Esophagus muscularis mucosa (tissue), 4 donors: ENCODE data around the gene FBH1. TPM values are rescaled to one million over a fixed set of nuclear protein-coding genes. Genes with fewer than 3 reads are reported as not detected.
"Not testable (repeated sequence)": the region's sequence is repeated elsewhere in the genome, so short reads cannot be mapped to it uniquely, and the experiment has no call there.

Source experiments
- DNase-seq: peaks from one replicate; pipeline ENCODE4 v3.0.0-alpha.2; 2017; ENCODE audit errors: extremely low spot score
- H3K27ac ChIP-seq, 4 donors: fragments of 200-600 bp; sonication (generic); replicated peaks in 1 of 4; 1 replicate in 3 of 4; 2 replicates in 1 of 4; pipeline ENCODE4 v1.5.1; 2016 to 2019; ENCODE audit warnings: mild to moderate bottlenecking in 1 of 4
- H3K27me3 ChIP-seq, 4 donors: fragments of 200-600 bp; sonication (generic); one replicate each; pipeline versions ENCODE4 v1.5.1 to v1.6.0; 2016 to 2019
- H3K36me3 ChIP-seq, 4 donors: fragments of 200-600 bp; sonication (generic); one replicate each; pipeline ENCODE4 v1.5.1; 2016 to 2019
- H3K4me1 ChIP-seq, 4 donors: fragments of 200-600 bp; sonication (generic); one replicate each; pipeline ENCODE4 v1.5.1; 2016 to 2019
- H3K4me3 ChIP-seq, 4 donors: fragments of 200-600 bp; sonication (generic); 1 replicate in 2 of 4; 2 replicates in 2 of 4; pipeline ENCODE4 v1.5.1; 2016 to 2019; ENCODE audit warnings: mild to moderate bottlenecking in 4 of 4, moderate library complexity in 1 of 4
- H3K9me3 ChIP-seq, 4 donors: fragments of 200-600 bp; sonication (generic); 1 replicate in 3 of 4; 2 replicates in 1 of 4; pipeline ENCODE4 v1.5.1; 2016 to 2019
- CTCF ChIP-seq, 3 experiments: fragments of 200-600 bp in 2 of 3; fragments of 450-650 bp in 1 of 3; sonication (generic) in 2 of 3; IDR thresholded peaks; one replicate each; pipeline ENCODE4 v1.5.1; 2017 to 2019; ENCODE audit warnings: antibody characterized with exemption in 3 of 3, mild to moderate bottlenecking in 2 of 3, moderate library complexity in 1 of 3
- EP300 ChIP-seq: sonication (generic); formaldehyde crosslinking; IDR thresholded peaks from one replicate; pipeline ENCODE4 v1.6.1; 2017; ENCODE audit warnings: antibody characterized with exemption
- POLR2A ChIP-seq: fragments of 450-650 bp; IDR thresholded peaks from one replicate; pipeline ENCODE4 v1.6.1; 2017; ENCODE audit warnings: antibody characterized with exemption, moderate library complexity, mild to moderate bottlenecking, low read depth
- POLR2AphosphoS5 ChIP-seq, 2 donors: sonication (generic); formaldehyde crosslinking; IDR thresholded peaks; one replicate each; pipeline ENCODE4 v1.6.1; 2017; ENCODE audit warnings: antibody characterized with exemption in 2 of 2
- WGBS: methylation state at CpG from one replicate; pipeline ENCODE4 v1.1.5; 2018; 5-methylcytosine and 5-hydroxymethylcytosine counted together
- intact Hi-C: fragments of 100-400 bp; cut with DNase I; formaldehyde crosslinking; loops from one replicate; pipeline ENCODE4 v1.15.1; 2023
- total RNA-seq, 4 donors: library from RNA; depleted of rRNA; stranded (reverse); fragments of >200 nt; gene quantifications; one replicate each; pipeline versions ENCODE4 v1.1.0 to v1.2.1, GENCODE V29; 2016

Gene FBH1
- total RNA-seq, 4 donors from 2014 or later = 90.3 to 93.0 (median 92.3) TPM

- WGBS = 29% methylated on average over 7 of the region's 7 CpGs
- Histone ChIP-seq H3K27me3 (peaks cover 0 to 10% (median 0%) of the 10 kb centered on the region in 4 donors), H3K9me3 (no peaks in the 10 kb centered on the region), H3K36me3 (no peaks in the 10 kb centered on the region), H3K27ac (peak overlapping the region; percentile 76 to 84 (median 82)), H3K4me1 (peaks cover 43 to 66% (median 64%) of the 10 kb centered on the region in 4 donors), H3K4me3 (peak overlapping the region; percentile 27 to 48 (median 44))
- intact Hi-C loops = loop anchor here (5.0 kb wide), 1 partner anchor 143 kb away; the partner anchor contains the start of gene RBM17
- TF ChIP-seq POLR2AphosphoS5 (IDR thresholded peaks at IDR 0.05) (peak; percentile 80 to 81), CTCF (IDR thresholded peaks at IDR 0.05) (no peak), POLR2A (no peak), EP300 (peak; percentile 12)
- DNase-seq = no peak
These were observed 54.5 kb downstream of the FBH1 start for GRCh38 chr10:5944389-5945189.

DNA sequence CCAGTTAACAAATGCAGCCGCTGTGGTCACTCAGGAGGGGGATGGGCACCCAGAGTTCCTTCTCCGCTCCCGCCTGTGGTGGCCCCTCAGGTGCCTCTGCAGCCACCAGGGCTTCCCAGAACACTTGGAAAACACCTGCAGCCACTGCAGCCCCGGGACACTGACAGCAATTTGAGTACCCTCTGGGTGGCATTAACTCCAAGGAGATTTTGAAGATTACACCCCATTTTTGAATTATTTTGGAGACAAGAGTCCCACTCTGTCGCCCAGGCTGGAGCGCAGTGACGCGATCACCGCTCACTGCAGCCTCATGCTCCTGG, 55.1 kb downstream of the FBH1 start:
- peak overlapping the region; percentile 76 to 84 (median 82) for H3K27ac ChIP-seq
- 76% methylated on average over 6 of the region's 9 CpGs for WGBS
- H3K27me3 ChIP-seq = peaks cover 0 to 10% (median 0%) of the 10 kb centered on the region in 4 donors
- intact Hi-C loops = loop anchor here (5.0 kb wide), 1 partner anchor 142 kb away; the partner anchor contains the start of gene RBM17
- TF ChIP-seq POLR2A (no peak), POLR2AphosphoS5 (IDR thresholded peaks at IDR 0.05) (no peak), EP300 (no peak), CTCF (IDR thresholded peaks at IDR 0.05) (no peak)
- DNase-seq = no peak
- H3K9me3 ChIP-seq = no peaks in the 10 kb centered on the region
- H3K4me1 ChIP-seq = peaks cover 43 to 71% (median 65%) of the 10 kb centered on the region in 4 donors
- H3K36me3 ChIP-seq = no peaks in the 10 kb centered on the region
- H3K4me3 ChIP-seq = peak overlapping the region; percentile 27 to 48 (median 44)

DNA sequence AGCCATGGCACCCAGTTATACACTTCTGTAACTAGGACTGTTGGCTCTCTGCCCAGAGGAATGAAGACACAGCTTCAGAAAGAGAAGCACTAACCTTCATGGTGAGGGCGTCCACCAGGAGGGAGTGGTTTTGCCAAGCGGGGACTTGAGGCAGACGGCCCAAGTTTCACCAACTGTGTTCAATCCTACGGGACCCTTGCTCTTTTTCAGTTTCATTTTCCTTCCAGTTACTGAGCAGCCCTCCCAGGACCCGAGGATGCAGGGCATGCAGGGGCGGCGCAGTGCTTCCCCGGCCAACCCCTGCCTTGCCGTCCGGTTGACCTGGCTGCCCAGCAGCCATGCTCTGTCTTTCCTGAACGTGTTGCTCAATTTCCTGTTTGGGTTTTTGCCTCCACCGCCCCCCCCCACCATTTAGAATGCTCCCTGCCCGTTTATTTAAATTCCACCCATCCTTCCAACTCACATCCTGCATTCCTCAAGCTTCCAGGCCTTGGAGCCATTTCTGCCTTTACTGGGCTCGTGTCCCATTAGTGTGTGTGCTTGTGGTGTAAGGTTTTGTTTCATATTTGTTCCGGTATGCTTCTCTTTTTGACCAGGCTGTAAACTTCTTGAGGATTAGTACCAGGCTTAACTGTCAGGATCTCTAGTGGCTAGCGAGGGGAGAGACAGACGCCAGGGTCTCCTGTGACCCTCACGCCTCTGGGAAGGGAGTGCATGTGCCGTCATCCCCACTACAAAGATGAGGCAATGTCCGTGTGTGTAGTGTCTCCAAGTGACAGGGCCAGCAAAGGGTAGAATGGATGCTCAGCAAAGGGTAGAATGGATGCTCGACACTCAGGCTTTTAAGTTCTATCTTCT, 55.7 kb downstream of the FBH1 start:
- H3K4me1 ChIP-seq = peaks cover 46 to 78% (median 72%) of the 10 kb centered on the region in 4 donors
- no peak for DNase-seq
- H3K4me3 ChIP-seq = peak overlapping the region; percentile 27 to 48 (median 44)
- WGBS = 40% methylated on average over 21 of the region's 21 CpGs
- no peaks in the 10 kb centered on the region for H3K9me3 ChIP-seq
- intact Hi-C loops = loop anchor here (5.0 kb wide), 1 partner anchor 142 kb away; the partner anchor contains the start of gene RBM17
- TF ChIP-seq POLR2A (no peak), CTCF (IDR thresholded peaks at IDR 0.05) (no peak), POLR2AphosphoS5 (IDR thresholded peaks at IDR 0.05) (peak; percentile 49 to 66), EP300 (peak; percentile 68)
- no peaks in the 10 kb centered on the region for H3K36me3 ChIP-seq
- peaks cover 0 to 10% (median 0%) of the 10 kb centered on the region in 4 donors for H3K27me3 ChIP-seq
- H3K27ac ChIP-seq = peak overlapping the region; percentile 76 to 84 (median 82)

- H3K4me3 ChIP-seq, DNase-seq, H3K9me3 ChIP-seq, H3K27me3 ChIP-seq, H3K36me3 ChIP-seq: not testable (repeated sequence)
- WGBS = 98% methylated on average over 10 of the region's 10 CpGs
- Histone ChIP-seq H3K27ac (peak overlapping the region; percentile 76 to 84 (median 82)), H3K4me1 (peaks cover 46 to 81% (median 74%) of the 10 kb centered on the region in 4 donors)
- intact Hi-C loops = loop anchor here (5.0 kb wide), 1 partner anchor 141 kb away; the partner anchor contains the start of gene RBM17
These were observed 56.4 kb downstream of the FBH1 start for GRCh38 chr10:5946419-5946775.
